Tibial nerve (tissue), 4 donors: ENCODE measurements around the gene MARCOL. TPM values are rescaled to one million over a fixed set of nuclear protein-coding genes. Genes with fewer than 3 reads are reported as not detected.
"Not testable (repeated sequence)": the region's sequence is repeated elsewhere in the genome, so short reads cannot be mapped to it uniquely, and the experiment has no call there.

Source experiments
- DNase-seq, 2 donors: peaks; one replicate each; pipeline ENCODE4 v3.0.0-alpha.2; 2019; ENCODE audit warnings: low spot score in 2 of 2
- H3K27ac ChIP-seq, 4 donors: fragments of 200-600 bp; sonication (generic) in 3 of 4; one replicate each; pipeline ENCODE4 v1.5.1; 2017 to 2019; ENCODE audit warnings: mild to moderate bottlenecking in 1 of 4
- H3K27me3 ChIP-seq, 2 donors: fragments of 200-600 bp; sonication (generic) in 1 of 2; one replicate each; pipeline versions ENCODE4 v1.5.1 to v1.6.0; 2017 to 2019
- H3K36me3 ChIP-seq, 3 donors: fragments of 200-600 bp; sonication (generic); one replicate each; pipeline ENCODE4 v1.5.1; 2018 to 2019
- H3K4me1 ChIP-seq, 4 donors: fragments of 200-600 bp; sonication (generic) in 3 of 4; one replicate each; pipeline ENCODE4 v1.5.1; 2017 to 2019
- H3K4me3 ChIP-seq, 4 donors: fragments of 200-600 bp; sonication (generic) in 3 of 4; one replicate each; pipeline ENCODE4 v1.5.1; 2017 to 2019; ENCODE audit warnings: mild to moderate bottlenecking in 1 of 4, moderate library complexity in 1 of 4
- H3K9me3 ChIP-seq, 4 donors: fragments of 200-600 bp; sonication (generic) in 3 of 4; one replicate each; pipeline ENCODE4 v1.5.1; 2017 to 2019
- CTCF ChIP-seq, 5 experiments: fragments of 200-600 bp in 3 of 5; fragments of 450-650 bp in 2 of 5; sonication (generic) in 3 of 5; IDR thresholded peaks; one replicate each; pipeline ENCODE4 v1.5.1; 2016 to 2019; ENCODE audit warnings: antibody characterized with exemption in 5 of 5, mild to moderate bottlenecking in 3 of 5, moderate library complexity in 2 of 5
- EP300 ChIP-seq, 2 donors: sonication (generic); formaldehyde crosslinking; IDR thresholded peaks; one replicate each; pipeline ENCODE4 v1.6.1; 2017; ENCODE audit warnings: antibody characterized with exemption in 2 of 2, mild to moderate bottlenecking in 1 of 2
- POLR2A ChIP-seq, 2 donors: fragments of 450-650 bp; IDR thresholded peaks; one replicate each; pipeline ENCODE4 v1.6.1; 2017; ENCODE audit warnings: antibody characterized with exemption in 2 of 2, mild to moderate bottlenecking in 2 of 2, moderate library complexity in 2 of 2
- WGBS, 2 donors: methylation state at CpG; one replicate each; pipeline ENCODE4 v1.1.5; 2018; 5-methylcytosine and 5-hydroxymethylcytosine counted together
- total RNA-seq, 4 donors: library from RNA; depleted of rRNA; stranded (reverse); fragments of >200 nt; gene quantifications; one replicate each; pipeline ENCODE4 v1.1.0, GENCODE V29; 2016

Gene MARCOL
- total RNA-seq, 4 donors from 2014 or later, result not detected

- TF ChIP-seq EP300 (IDR thresholded peaks at IDR 0.05) (no peak), POLR2A (IDR thresholded peaks at IDR 0.05) (no peak), CTCF (IDR thresholded peaks at IDR 0.05) (no peak)
- Histone ChIP-seq H3K4me1 (no peaks in the 10 kb centered on the region), H3K36me3 (no peaks in the 10 kb centered on the region), H3K27ac (no peak overlapping the region), H3K9me3 (peaks cover 0 to 49% (median 8%) of the 10 kb centered on the region in 4 donors), H3K27me3 (no peaks in the 10 kb centered on the region), H3K4me3 (no peak overlapping the region)
- DNase-seq, result no peak
Observed at GRCh38 chr5:148261221-148261620, 22.9 kb downstream of the MARCOL start.

- H3K36me3 ChIP-seq, result no peaks in the 10 kb centered on the region
- H3K9me3 ChIP-seq, result peaks cover 0 to 18% (median 0%) of the 10 kb centered on the region in 4 donors
- no peak overlapping the region for H3K27ac ChIP-seq
- H3K4me3 ChIP-seq, result no peak overlapping the region
- WGBS, 2 donors, result 54 to 65% methylated on average over 3 of the region's 3 CpGs
- TF ChIP-seq CTCF (IDR thresholded peaks at IDR 0.05) (no peak), EP300 (IDR thresholded peaks at IDR 0.05) (no peak), POLR2A (IDR thresholded peaks at IDR 0.05) (no peak)
- no peaks in the 10 kb centered on the region for H3K4me1 ChIP-seq
- no peaks in the 10 kb centered on the region for H3K27me3 ChIP-seq
- DNase-seq, result no peak
Observed at GRCh38 chr5:148267962-148268361, 29.6 kb downstream of the MARCOL start.

GRCh38 chr5:148268566-148268965 lies 30.2 kb downstream of the MARCOL start, which contains the start of gene SPINK13:
TSS of gene SPINK13 (plus strand) at chr5:148268794. CDS start at chr5:148270073, 1,279 bp downstream.
- no peak for DNase-seq
- Histone ChIP-seq H3K4me1 (no peaks in the 10 kb centered on the region), H3K27me3 (no peaks in the 10 kb centered on the region), H3K4me3 (no peak within 1 kb of the TSS), H3K36me3 (no peaks in the 10 kb centered on the region), H3K9me3 (peaks cover 0 to 18% (median 0%) of the 10 kb centered on the region in 4 donors), H3K27ac (no peak within 1 kb of the TSS)
- TF ChIP-seq POLR2A (IDR thresholded peaks at IDR 0.05), result no peak
- TF ChIP-seq EP300 (IDR thresholded peaks at IDR 0.05), result no peak
- no peak for TF ChIP-seq CTCF (IDR thresholded peaks at IDR 0.05)
- 75 to 80% methylated on average over 4 of the region's 4 CpGs for WGBS, 2 donors

GRCh38 chr5:148275129-148275528 lies 36.8 kb downstream of the MARCOL start:
- not testable (repeated sequence) for H3K4me1 ChIP-seq, H3K27me3 ChIP-seq, H3K4me3 ChIP-seq, H3K27ac ChIP-seq, H3K36me3 ChIP-seq, DNase-seq
- WGBS, 2 donors, result 96 to 97% methylated on average over 2 of the region's 2 CpGs
- peaks cover 0 to 62% (median 7%) of the 10 kb centered on the region in 4 donors for H3K9me3 ChIP-seq

GRCh38 chr5:148280893-148281292 lies 42.6 kb downstream of the MARCOL start:
- DNase-seq, H3K4me3 ChIP-seq, H3K27me3 ChIP-seq, H3K27ac ChIP-seq, H3K4me1 ChIP-seq: not testable (repeated sequence)
- Histone ChIP-seq H3K9me3 (peaks cover 0 to 66% (median 4%) of the 10 kb centered on the region in 4 donors), H3K36me3 (peaks cover 0 to 26% (median 0%) of the 10 kb centered on the region in 3 donors)
- 35 to 40% methylated on average over 5 of the region's 5 CpGs for WGBS, 2 donors

GRCh38 chr5:148281336-148281735 lies 43.0 kb downstream of the MARCOL start:
- H3K27me3 ChIP-seq, H3K27ac ChIP-seq, H3K4me3 ChIP-seq, DNase-seq, H3K4me1 ChIP-seq: not testable (repeated sequence)
- Histone ChIP-seq H3K9me3 (peaks cover 0 to 61% (median 4%) of the 10 kb centered on the region in 4 donors), H3K36me3 (peaks cover 0 to 26% (median 0%) of the 10 kb centered on the region in 3 donors)
- WGBS, 2 donors, result 93 to 98% methylated on average over 2 to 4 of the region's 4 CpGs
